GM12878 (cell line): ENCODE results near the gene NHEJ1. TPM values are rescaled to one million over a fixed set of nuclear protein-coding genes. Genes with fewer than 3 reads are reported as not detected.

Experiments
- ATAC-seq: fragments of 200-7000 bp; cut with Tn5 transposase; 3 replicates; pipeline ENCODE4 v1.9.1; 2020; ENCODE audit warnings: mild to moderate bottlenecking, moderate library complexity
- BruUV-seq: library from RNA; stranded (reverse); fragments of 400-500 nt; replicated peaks from 2 replicates; lab custom pipeline; 2021; lab: Mats Ljungman, UMichigan
- CTCF ChIA-PET: fragments of 300-600 bp; sonication (Branson Sonifier 250); formaldehyde crosslinking; extraction: SDS; loops from one replicate; lab custom pipeline; 2021; ENCODE audit warnings: inconsistent platforms; lab: Yijun Ruan, JAX
- POLR2A ChIA-PET: fragments of 350-600 bp; formaldehyde crosslinking; extraction: SDS; loops from one replicate; lab custom pipeline; 2021; ENCODE audit warnings: inconsistent platforms; lab: Charles Lee
- RAD21 ChIA-PET: fragments of 300-600 bp; sonication (Branson Sonifier 250); formaldehyde crosslinking; loops from one replicate; lab custom pipeline; 2023; ENCODE audit warnings: antibody characterized with exemption; ENCODE audit not compliant: unreplicated experiment; lab: Charles Lee
- SMC1A ChIA-PET: fragments of 300-600 bp; sonication (Branson Sonifier 250); formaldehyde crosslinking; loops from one replicate; lab custom pipeline; 2023; ENCODE audit not compliant: unreplicated experiment, uncharacterized antibody; lab: Charles Lee
- DNase-seq: peaks from one replicate; pipeline ENCODE4 v3.0.0-alpha.2; 2011; ENCODE audit warnings: low read depth, low spot score
- FAIRE-seq: peaks from 3 replicates; lab custom pipeline; 2011; peaks lifted over from hg19 to GRCh38; lab: Jason Lieb, UNC
- H2AFZ ChIP-seq: 2 replicates; pipeline ENCODE4 v1.6.0; 2011; ENCODE audit warnings: low read depth, low read length, control low read depth; ENCODE audit not compliant: control insufficient read depth
- H3K27ac ChIP-seq: 2 replicates; pipeline ENCODE4 v1.5.1; 2011; ENCODE audit warnings: control low read depth; ENCODE audit not compliant: control insufficient read depth, insufficient read depth
- H3K27me3 ChIP-seq, 2 experiments: replicated peaks in 1 of 2; 2 replicates each; pipeline versions ENCODE4 v1.6.0 to v1.6.1; 2011; ENCODE audit warnings: low read length in 1 of 2; ENCODE audit not compliant: control insufficient read depth in 2 of 2, insufficient read depth in 2 of 2
- H3K36me3 ChIP-seq, 2 experiments: 2 replicates each; pipeline ENCODE4 v1.5.1; 2011; ENCODE audit warnings: low read length in 1 of 2; ENCODE audit not compliant: control insufficient read depth in 2 of 2, insufficient read depth in 2 of 2
- H3K4me1 ChIP-seq: 2 replicates; pipeline ENCODE4 v1.6.1; 2011; ENCODE audit warnings: mild to moderate bottlenecking, low read length, moderate library complexity, mixed read lengths; ENCODE audit not compliant: control insufficient read depth, insufficient read depth
- H3K4me2 ChIP-seq: 2 replicates; pipeline ENCODE4 v1.6.0; 2011; ENCODE audit warnings: control low read depth; ENCODE audit not compliant: control insufficient read depth, insufficient read depth
- H3K4me3 ChIP-seq: fragments of 200-600 bp; sonication (generic); 2 replicates; pipeline ENCODE4 v1.5.1; 2016
- H3K79me2 ChIP-seq: 2 replicates; pipeline ENCODE4 v1.6.0; 2011; ENCODE audit warnings: low read length; ENCODE audit not compliant: control insufficient read depth, insufficient read depth
- H3K9ac ChIP-seq: 2 replicates; pipeline ENCODE4 v1.8.0; 2011; ENCODE audit warnings: low read length, control low read depth, mixed read lengths; ENCODE audit not compliant: control insufficient read depth, insufficient read depth
- H3K9me3 ChIP-seq: replicated peaks from 3 replicates; pipeline ENCODE4 v1.5.1; 2011; ENCODE audit warnings: mild to moderate bottlenecking, low read length; ENCODE audit not compliant: control insufficient read depth, insufficient read depth
- H4K20me1 ChIP-seq: 2 replicates; pipeline ENCODE4 v1.6.0; 2011; ENCODE audit not compliant: control insufficient read depth, insufficient read depth
- RFX5 ChIP-seq: IDR thresholded peaks from 2 replicates; pipeline ENCODE4 v1.6.1; 2011; ENCODE audit warnings: low read depth, low read length, improper control_type of control experiment
- TCF12 ChIP-seq: IDR thresholded peaks from 2 replicates; pipeline ENCODE4 v1.6.1; 2011; ENCODE audit warnings: low read depth, mild to moderate bottlenecking, low read length
- WGBS: methylation state at CpG from one replicate; pipeline ENCODE4 v1.1.6; 2016; ENCODE audit warnings: low lambda C conversion rate; ENCODE audit not compliant: insufficient replicate concordance, insufficient coverage; ENCODE audit errors: missing lambda C conversion rate; 5-methylcytosine and 5-hydroxymethylcytosine counted together
- in situ Hi-C: fragments of 300-500 bp; cut with MboI; formaldehyde crosslinking; loops from 9 replicates; pipeline ENCODE4 v1.14.3; 2018; ENCODE audit warnings: mixed read lengths
- intact Hi-C: fragments of 100-400 bp; cut with micrococcal nuclease; formaldehyde crosslinking; loops from one replicate; pipeline ENCODE4 v1.14.2; 2022; ENCODE audit not compliant: unreplicated experiment
- polyA plus RNA-seq, 11 experiments: library from polyadenylated mRNA; depleted of rRNA in 4 of 11; unstranded in 6 of 11; stranded (reverse) in 5 of 11; fragments of >200 nt; fragmentation: Nextera tagmentation in 4 of 11; fragmentation: Illumina TruSeq in 1 of 11; extraction: Ambion mirVana in 4 of 11; extraction: Trizol in 1 of 11; gene quantifications; 1 replicate in 1 of 11; 2 replicates in 10 of 11; pipeline versions ENCODE4 v1.2.1 to v1.2.3, GENCODE V29; 2011 to 2016; ENCODE audit warnings: inconsistent platforms in 2 of 11, missing spikeins in 2 of 11, low read depth in 1 of 11
- total RNA-seq, 4 experiments: library from RNA; depleted of rRNA in 3 of 4; stranded (reverse); fragments of >200 nt in 3 of 4; fragmentation: Illumina TruSeq in 1 of 4; extraction: Trizol in 1 of 4; gene quantifications; 2 replicates each; pipeline versions ENCODE4 v1.2.1 to v1.2.3, GENCODE V29; 2013 to 2021
- TF ChIP-seq, protein P1 (sequence below): IDR thresholded peaks from 2 replicates; pipeline ENCODE4 v1.6.1; 2012; ENCODE audit warnings: mild to moderate bottlenecking, low read depth, low read length

The NHEJ1 gene
- total and polyA plus RNA-seq, 10 of the 15 experiments (the other 5 are each of a cell fraction or from before 2014, with no cell fraction given): 11.8 to 20.2 (median 17.0) TPM

DNA sequence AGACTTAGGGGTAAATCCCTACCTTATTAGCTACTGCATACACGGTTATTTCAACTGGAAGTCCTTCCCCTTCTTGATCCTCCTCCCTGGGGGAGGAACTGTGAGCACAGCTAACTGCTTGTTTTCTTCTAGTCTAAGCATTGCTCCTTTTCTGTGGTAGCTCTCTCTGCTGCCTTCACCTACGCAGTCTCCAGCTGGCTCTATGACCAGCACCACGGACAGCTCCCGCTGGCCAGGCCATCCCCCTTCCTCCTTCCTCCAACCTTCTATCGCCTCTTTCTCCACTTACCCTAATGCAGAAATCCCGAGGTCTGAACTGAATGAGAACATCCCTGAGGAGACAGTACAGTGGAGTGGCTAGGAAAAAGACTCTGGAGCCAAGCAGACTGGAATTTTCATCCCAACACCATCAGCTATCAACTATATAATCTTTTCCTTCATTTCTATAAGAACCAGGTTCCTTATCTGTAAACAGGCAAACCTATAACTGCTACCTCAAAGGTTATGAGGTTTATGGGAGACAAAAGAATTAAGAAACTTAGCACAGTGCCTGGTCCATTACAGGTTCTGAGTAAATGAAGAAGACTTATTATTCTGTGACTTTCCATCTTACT lies 114.6 kb downstream of the NHEJ1 start:
- Histone ChIP-seq H3K36me3 (no peaks in the 10 kb centered on the region), H3K79me2 (no peaks in the 10 kb centered on the region), H3K9ac (no peak overlapping the region), H3K4me1 (no peaks in the 10 kb centered on the region), H3K27me3 (peaks cover 0 to 11% of the 10 kb centered on the region in 2 experiments; a peak in 3 of 4 replicates), H3K9me3 (no peaks in the 10 kb centered on the region), H3K4me3 (no peak overlapping the region), H4K20me1 (no peaks in the 10 kb centered on the region; the same call in 1 of the 2 replicates), H3K4me2 (no peak overlapping the region), H2AFZ (no peak overlapping the region)
- ChIA-PET POLR2A (no interaction called here), SMC1A (interaction anchor here (1.6 kb wide), 1 partner anchor 109 kb away, joined by 4 read pairs; no protein-coding TSS in a partner anchor), CTCF (interaction anchor here (0.6 to 1.6 kb wide), 4 partner anchors 16 to 111 kb away, joined by 3 to 6 read pairs (median 4); no protein-coding TSS in a partner anchor), RAD21 (interaction anchor here (0.8 kb wide), 1 partner anchor 73 kb away, joined by 3 read pairs; no protein-coding TSS in a partner anchor)
- in situ Hi-C loops (no loop called here), intact Hi-C loops (no loop called here)
- WGBS: 18% methylated on average over 6 of the region's 6 CpGs
- DNase-seq (no peak), ATAC-seq (peak; percentile 64), FAIRE-seq (peak; percentile 52)
- no TSS peak for BruUV-seq
- 0 out of 2 replicates have a peak, but pooled peaks have one; percentile 18 for TF ChIP-seq TCF12
- TF ChIP-seq, protein P1, sequence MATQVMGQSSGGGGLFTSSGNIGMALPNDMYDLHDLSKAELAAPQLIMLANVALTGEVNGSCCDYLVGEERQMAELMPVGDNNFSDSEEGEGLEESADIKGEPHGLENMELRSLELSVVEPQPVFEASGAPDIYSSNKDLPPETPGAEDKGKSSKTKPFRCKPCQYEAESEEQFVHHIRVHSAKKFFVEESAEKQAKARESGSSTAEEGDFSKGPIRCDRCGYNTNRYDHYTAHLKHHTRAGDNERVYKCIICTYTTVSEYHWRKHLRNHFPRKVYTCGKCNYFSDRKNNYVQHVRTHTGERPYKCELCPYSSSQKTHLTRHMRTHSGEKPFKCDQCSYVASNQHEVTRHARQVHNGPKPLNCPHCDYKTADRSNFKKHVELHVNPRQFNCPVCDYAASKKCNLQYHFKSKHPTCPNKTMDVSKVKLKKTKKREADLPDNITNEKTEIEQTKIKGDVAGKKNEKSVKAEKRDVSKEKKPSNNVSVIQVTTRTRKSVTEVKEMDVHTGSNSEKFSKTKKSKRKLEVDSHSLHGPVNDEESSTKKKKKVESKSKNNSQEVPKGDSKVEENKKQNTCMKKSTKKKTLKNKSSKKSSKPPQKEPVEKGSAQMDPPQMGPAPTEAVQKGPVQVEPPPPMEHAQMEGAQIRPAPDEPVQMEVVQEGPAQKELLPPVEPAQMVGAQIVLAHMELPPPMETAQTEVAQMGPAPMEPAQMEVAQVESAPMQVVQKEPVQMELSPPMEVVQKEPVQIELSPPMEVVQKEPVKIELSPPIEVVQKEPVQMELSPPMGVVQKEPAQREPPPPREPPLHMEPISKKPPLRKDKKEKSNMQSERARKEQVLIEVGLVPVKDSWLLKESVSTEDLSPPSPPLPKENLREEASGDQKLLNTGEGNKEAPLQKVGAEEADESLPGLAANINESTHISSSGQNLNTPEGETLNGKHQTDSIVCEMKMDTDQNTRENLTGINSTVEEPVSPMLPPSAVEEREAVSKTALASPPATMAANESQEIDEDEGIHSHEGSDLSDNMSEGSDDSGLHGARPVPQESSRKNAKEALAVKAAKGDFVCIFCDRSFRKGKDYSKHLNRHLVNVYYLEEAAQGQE: peak; percentile 94
- TF ChIP-seq RFX5: no peak
- TF ChIP-seq, all 136 proteins: peak for 2
- no peak overlapping the region for H3K27ac ChIP-seq
